IPS-20b (cell line): Measurements from ENCODE around the gene LAMC3.

Experiments
- H3K27ac ChIP-seq: one replicate; pipeline ENCODE4 v1.5.1; 2013; ENCODE audit warnings: low read length
- H3K27me3 ChIP-seq: 2 replicates; pipeline ENCODE4 v1.6.1; 2013; ENCODE audit warnings: mild to moderate bottlenecking, low read length, inconsistent platforms; ENCODE audit not compliant: insufficient read depth
- H3K36me3 ChIP-seq: 2 replicates; pipeline ENCODE4 v1.6.1; 2013; ENCODE audit warnings: low read depth, mild to moderate bottlenecking, inconsistent platforms, low read length, moderate library complexity; ENCODE audit not compliant: insufficient read depth
- H3K4me1 ChIP-seq: 2 replicates; pipeline ENCODE4 v1.6.1; 2013; ENCODE audit warnings: mild to moderate bottlenecking, control low read depth, inconsistent platforms, low read length, moderate library complexity; ENCODE audit not compliant: insufficient read depth
- H3K4me3 ChIP-seq: 2 replicates; pipeline ENCODE4 v1.5.1; 2013; ENCODE audit warnings: mild to moderate bottlenecking, low read length, inconsistent platforms
- H3K9ac ChIP-seq: 2 replicates; pipeline ENCODE4 v1.6.1; 2013; ENCODE audit warnings: low read depth, mild to moderate bottlenecking, inconsistent platforms, low read length, moderate library complexity
- H3K9me3 ChIP-seq: 2 replicates; pipeline ENCODE4 v1.6.1; 2013; ENCODE audit warnings: mild to moderate bottlenecking, low read depth, low read length, inconsistent platforms; ENCODE audit not compliant: insufficient read depth

Gene LAMC3

GRCh38 chr9:131046581-131047202 is 37.7 kb downstream of the LAMC3 start:
- Histone ChIP-seq H3K27ac (no peak overlapping the region), H3K27me3 (no peaks in the 10 kb centered on the region), H3K4me3 (no peak overlapping the region), H3K9me3 (no peaks in the 10 kb centered on the region), H3K4me1 (no peaks in the 10 kb centered on the region), H3K9ac (no peak overlapping the region), H3K36me3 (peaks cover 10% of the 10 kb centered on the region; the same call in 1 of the 2 replicates)

DNA sequence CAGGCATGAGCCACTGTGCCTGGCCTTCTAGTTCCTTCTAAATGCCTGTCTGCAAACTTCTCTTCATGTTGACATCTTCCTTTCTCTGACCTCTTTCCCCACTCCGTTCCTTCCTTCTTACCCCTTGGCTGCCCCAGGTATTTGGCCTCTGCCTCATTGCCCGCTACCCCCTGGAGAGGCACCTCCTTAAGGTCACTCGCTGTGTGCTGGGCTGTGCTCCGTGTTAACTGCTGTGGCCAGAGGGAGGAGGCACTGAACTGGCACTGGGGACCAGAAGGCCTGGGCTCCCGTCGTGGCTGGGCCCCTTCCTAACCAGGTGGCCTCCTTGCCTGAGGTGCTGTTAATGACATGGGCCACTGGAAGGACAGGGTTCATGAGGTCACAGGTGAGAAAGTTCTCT is 39.4 kb downstream of the LAMC3 start:
- Histone ChIP-seq H3K4me1 (no peaks in the 10 kb centered on the region), H3K27me3 (no peaks in the 10 kb centered on the region), H3K9me3 (no peaks in the 10 kb centered on the region), H3K9ac (no peak overlapping the region), H3K36me3 (no peaks in the 10 kb centered on the region), H3K4me3 (no peak overlapping the region), H3K27ac (no peak overlapping the region)

GRCh38 chr9:131048820-131049219 is 39.8 kb downstream of the LAMC3 start:
- no peak overlapping the region for H3K27ac ChIP-seq
- no peaks in the 10 kb centered on the region for H3K36me3 ChIP-seq
- H3K4me3 ChIP-seq = no peak overlapping the region
- no peaks in the 10 kb centered on the region for H3K9me3 ChIP-seq
- no peak overlapping the region for H3K9ac ChIP-seq
- no peaks in the 10 kb centered on the region for H3K27me3 ChIP-seq
- no peaks in the 10 kb centered on the region for H3K4me1 ChIP-seq

- H3K36me3 ChIP-seq = no peaks in the 10 kb centered on the region
- no peaks in the 10 kb centered on the region for H3K4me1 ChIP-seq
- H3K4me3 ChIP-seq = no peak overlapping the region
- H3K9me3 ChIP-seq = no peaks in the 10 kb centered on the region
- no peak overlapping the region for H3K9ac ChIP-seq
- H3K27ac ChIP-seq = no peak overlapping the region
- no peaks in the 10 kb centered on the region for H3K27me3 ChIP-seq
Measured at GRCh38 chr9:131049829-131050715, 41.1 kb downstream of the LAMC3 start.

GRCh38 chr9:131050831-131051230 is 41.9 kb downstream of the LAMC3 start:
- no peaks in the 10 kb centered on the region for H3K9me3 ChIP-seq
- H3K9ac ChIP-seq = no peak overlapping the region
- no peaks in the 10 kb centered on the region for H3K36me3 ChIP-seq
- no peaks in the 10 kb centered on the region for H3K27me3 ChIP-seq
- no peaks in the 10 kb centered on the region for H3K4me1 ChIP-seq
- H3K4me3 ChIP-seq = no peak overlapping the region
- H3K27ac ChIP-seq = no peak overlapping the region

- Histone ChIP-seq H3K27me3 (no peaks in the 10 kb centered on the region), H3K9ac (no peak overlapping the region), H3K4me1 (no peaks in the 10 kb centered on the region), H3K27ac (no peak overlapping the region), H3K9me3 (no peaks in the 10 kb centered on the region), H3K36me3 (no peaks in the 10 kb centered on the region), H3K4me3 (no peak overlapping the region)
Measured at GRCh38 chr9:131051592-131052517, 42.9 kb downstream of the LAMC3 start.

- Histone ChIP-seq H3K4me1 (no peaks in the 10 kb centered on the region), H3K9ac (no peak overlapping the region), H3K4me3 (no peak overlapping the region), H3K27ac (no peak overlapping the region), H3K27me3 (no peaks in the 10 kb centered on the region), H3K9me3 (no peaks in the 10 kb centered on the region), H3K36me3 (no peaks in the 10 kb centered on the region)
Measured at GRCh38 chr9:131053896-131054295, 44.9 kb downstream of the LAMC3 start.

DNA sequence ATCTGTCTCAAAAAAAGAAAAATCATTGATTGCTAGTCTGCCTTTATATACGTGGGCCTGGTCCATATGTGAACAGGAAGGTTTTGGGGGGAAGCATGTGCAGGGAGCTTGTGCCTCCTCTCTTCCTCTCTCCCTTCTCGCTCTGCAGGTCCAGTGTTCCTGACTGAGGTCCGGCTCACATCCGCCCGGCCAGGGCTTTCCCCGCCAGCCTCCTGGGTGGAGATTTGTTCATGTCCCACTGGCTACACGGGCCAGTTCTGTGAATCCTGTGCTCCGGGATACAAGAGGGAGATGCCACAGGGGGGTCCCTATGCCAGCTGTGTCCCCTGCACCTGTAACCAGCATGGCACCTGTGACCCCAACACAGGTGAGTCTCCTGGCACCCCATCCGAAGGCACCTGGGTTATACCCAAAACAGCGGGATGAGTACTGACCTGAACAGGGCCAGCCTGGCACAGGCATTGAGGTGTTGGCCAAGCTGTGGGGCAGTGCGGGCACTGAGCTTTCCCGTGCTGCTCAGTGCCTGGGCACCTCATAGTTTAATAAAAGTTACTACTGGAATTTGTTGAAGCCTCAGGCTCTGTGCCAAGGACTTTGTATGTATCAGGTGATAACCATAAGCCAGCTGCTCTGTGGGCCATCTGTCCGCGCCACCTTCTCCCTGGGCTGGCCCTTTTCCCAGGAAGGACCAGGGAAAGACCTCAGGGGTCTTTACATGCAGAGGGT is 48.0 kb downstream of the LAMC3 start:
- Histone ChIP-seq H3K9ac (no peak overlapping the region), H3K36me3 (no peaks in the 10 kb centered on the region), H3K9me3 (no peaks in the 10 kb centered on the region), H3K4me1 (no peaks in the 10 kb centered on the region), H3K27me3 (no peaks in the 10 kb centered on the region), H3K4me3 (no peak overlapping the region), H3K27ac (no peak overlapping the region)

DNA sequence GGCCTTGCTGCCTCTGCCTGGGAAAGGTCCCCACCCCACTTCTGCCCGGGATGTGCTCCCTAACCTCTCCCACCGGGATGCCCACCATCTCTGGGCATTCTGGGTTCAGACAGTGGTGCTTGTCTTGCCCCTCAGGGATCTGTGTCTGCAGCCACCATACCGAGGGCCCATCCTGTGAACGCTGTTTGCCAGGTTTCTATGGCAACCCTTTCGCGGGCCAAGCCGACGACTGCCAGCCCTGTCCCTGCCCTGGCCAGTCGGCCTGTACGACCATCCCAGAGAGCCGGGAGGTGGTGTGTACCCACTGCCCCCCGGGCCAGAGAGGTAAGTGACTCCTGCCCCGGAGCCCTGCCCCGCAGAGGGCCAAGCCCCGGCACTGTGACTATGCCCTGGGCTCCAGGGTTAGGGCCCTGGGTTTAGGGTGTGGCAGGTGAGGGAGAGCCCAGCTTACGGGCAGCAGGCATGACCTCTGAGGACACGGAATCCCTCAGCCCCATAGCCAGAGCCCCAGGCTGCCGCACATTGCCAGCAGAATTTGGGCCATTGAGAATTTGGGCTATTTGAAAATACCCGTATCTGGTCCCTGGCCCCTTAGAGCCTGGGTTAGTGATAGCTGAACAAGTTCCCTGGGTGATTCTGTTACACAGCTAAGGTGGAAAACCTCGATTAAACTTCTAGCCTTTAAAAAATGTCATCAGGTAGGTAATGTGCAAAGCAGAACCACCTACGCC is 52.1 kb downstream of the LAMC3 start:
- Histone ChIP-seq H3K4me3 (no peak overlapping the region), H3K36me3 (no peaks in the 10 kb centered on the region), H3K9ac (no peak overlapping the region), H3K27me3 (no peaks in the 10 kb centered on the region), H3K27ac (no peak overlapping the region), H3K9me3 (no peaks in the 10 kb centered on the region), H3K4me1 (no peaks in the 10 kb centered on the region)

DNA sequence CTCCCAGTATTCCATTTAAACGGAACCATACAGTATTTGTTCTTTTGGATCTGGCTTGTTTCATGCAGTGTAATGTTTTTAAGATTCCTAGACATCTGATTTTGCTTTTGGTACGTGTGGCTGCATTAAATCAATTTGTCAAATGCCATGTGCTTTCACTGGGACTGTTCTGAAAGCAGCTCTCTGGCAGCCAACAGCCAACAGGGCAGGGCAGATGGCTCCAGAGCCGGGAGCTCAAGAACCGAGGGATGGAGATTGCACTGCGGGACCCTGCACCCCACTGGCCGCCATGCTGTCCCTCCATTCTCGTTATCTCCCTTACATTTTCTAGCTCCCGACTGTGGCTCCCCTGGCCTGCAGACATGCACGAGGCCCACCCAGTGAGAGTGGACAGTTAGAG is 54.0 kb downstream of the LAMC3 start:
- no peaks in the 10 kb centered on the region for H3K27me3 ChIP-seq
- no peak overlapping the region for H3K9ac ChIP-seq

More for the DNA sequence above, 54.0 kb downstream of the LAMC3 start:
- Histone ChIP-seq H3K4me1 (no peaks in the 10 kb centered on the region), H3K4me3 (no peak overlapping the region), H3K27ac (no peak overlapping the region), H3K9me3 (no peaks in the 10 kb centered on the region), H3K36me3 (no peaks in the 10 kb centered on the region)
